ENCODE measurements around the gene PIR. TPM values are rescaled to one million over a fixed set of nuclear protein-coding genes. Genes with fewer than 3 reads are reported as not detected.

The PIR gene
- total RNA-seq, 4 donors from 2014 or later = 32.9 to 70.2 (median 48.8) TPM

DNA sequence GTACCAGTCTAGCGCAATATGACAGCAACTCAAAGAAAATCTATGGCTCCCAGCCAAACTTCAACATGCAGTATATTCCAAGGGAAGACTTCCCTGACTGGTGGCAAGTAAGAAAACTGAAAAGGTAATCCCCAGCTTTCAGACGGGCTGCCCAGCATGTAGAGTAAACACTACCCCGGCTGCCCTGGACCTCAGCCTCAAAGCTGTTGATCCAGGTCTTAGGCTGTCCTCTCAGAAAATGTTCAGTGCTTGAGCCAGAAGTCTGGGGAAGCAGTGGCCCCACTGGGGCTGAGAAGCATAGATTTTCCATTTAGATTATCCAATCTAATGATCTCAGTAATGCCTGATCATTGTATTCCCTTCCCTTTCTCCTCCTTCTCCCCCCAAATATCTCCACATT is 29.3 kb upstream of the PIR start:
- Histone ChIP-seq H3K27ac (no peak overlapping the region), H3K9me3 (no peaks in the 10 kb centered on the region), H3K4me1 (peaks cover 0 to 17% of the 10 kb centered on the region in 2 donors), H3K27me3 (no peaks in the 10 kb centered on the region), H3K36me3 (no peaks in the 10 kb centered on the region), H3K4me3 (replicated peaks in 1 of 3) (no peak overlapping the region)
- 31 to 67% methylated on average over 2 to 3 of the region's 3 CpGs for WGBS, 2 donors
- peak; percentile 8 to 19 for DNase-seq
- no peak for TF ChIP-seq POLR2A (IDR thresholded peaks at IDR 0.05)
- TF ChIP-seq, protein P1, sequence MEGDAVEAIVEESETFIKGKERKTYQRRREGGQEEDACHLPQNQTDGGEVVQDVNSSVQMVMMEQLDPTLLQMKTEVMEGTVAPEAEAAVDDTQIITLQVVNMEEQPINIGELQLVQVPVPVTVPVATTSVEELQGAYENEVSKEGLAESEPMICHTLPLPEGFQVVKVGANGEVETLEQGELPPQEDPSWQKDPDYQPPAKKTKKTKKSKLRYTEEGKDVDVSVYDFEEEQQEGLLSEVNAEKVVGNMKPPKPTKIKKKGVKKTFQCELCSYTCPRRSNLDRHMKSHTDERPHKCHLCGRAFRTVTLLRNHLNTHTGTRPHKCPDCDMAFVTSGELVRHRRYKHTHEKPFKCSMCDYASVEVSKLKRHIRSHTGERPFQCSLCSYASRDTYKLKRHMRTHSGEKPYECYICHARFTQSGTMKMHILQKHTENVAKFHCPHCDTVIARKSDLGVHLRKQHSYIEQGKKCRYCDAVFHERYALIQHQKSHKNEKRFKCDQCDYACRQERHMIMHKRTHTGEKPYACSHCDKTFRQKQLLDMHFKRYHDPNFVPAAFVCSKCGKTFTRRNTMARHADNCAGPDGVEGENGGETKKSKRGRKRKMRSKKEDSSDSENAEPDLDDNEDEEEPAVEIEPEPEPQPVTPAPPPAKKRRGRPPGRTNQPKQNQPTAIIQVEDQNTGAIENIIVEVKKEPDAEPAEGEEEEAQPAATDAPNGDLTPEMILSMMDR (IDR thresholded peaks at IDR 0.05) = no peak
- intact Hi-C loops (cut with DNase I) = no loop called here

DNA sequence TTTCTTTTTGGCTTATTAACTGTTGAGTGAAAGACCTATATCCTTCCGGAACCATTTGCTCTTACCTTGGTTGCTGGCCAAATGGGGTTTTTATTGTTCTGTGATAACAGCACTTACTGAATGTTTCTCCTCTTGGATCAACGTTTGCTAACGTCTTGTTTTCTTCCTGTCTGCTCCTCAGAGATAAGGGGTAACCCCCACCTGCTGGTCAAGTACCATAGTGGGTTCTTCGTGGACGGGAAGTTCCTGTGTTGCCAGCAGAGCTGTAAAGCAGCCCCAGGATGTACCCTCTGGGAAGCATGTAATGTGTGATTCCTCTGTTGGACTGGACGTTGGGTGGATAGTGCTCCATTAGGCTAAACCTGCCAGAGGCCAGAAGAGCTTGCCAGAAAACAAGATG is 22.8 kb upstream of the PIR start:
- H3K36me3 ChIP-seq = no peaks in the 10 kb centered on the region
- DNase-seq = no peak
- 30 to 42% methylated on average over 5 to 6 of the region's 6 CpGs for WGBS, 2 donors
- intact Hi-C loops (cut with DNase I) = no loop called here
- no peaks in the 10 kb centered on the region for H3K27me3 ChIP-seq
- no peaks in the 10 kb centered on the region for H3K4me1 ChIP-seq
- H3K27ac ChIP-seq = no peak overlapping the region
- H3K4me3 ChIP-seq (replicated peaks in 1 of 3) = no peak overlapping the region
- TF ChIP-seq POLR2A (IDR thresholded peaks at IDR 0.05) = no peak
- TF ChIP-seq, protein P1 (IDR thresholded peaks at IDR 0.05) = no peak
- no peaks in the 10 kb centered on the region for H3K9me3 ChIP-seq

DNA sequence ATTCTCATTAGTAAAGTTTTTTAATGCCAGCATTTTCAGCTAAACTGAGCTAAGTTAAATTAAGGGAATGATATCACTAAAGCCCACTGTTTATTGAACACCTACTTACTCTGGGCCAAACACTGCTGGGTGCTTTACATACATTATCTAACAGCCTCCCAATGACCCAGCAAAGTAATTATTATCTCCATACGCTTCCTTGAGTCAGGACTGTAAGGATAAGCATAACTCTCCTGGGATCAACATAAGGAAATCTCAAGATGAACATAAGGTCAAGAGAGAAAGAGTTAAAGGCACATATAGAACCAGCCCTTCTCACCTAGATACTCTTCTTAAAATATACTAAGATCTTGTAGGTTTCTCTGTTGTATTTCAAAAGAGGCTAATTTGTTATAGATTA is 21.1 kb upstream of the PIR start:
- 80 to 100% methylated on average over 1 of the region's 1 CpG for WGBS, 2 donors
- no peak for DNase-seq
- H3K9me3 ChIP-seq = no peaks in the 10 kb centered on the region
- no peaks in the 10 kb centered on the region for H3K4me1 ChIP-seq
- intact Hi-C loops (cut with DNase I) = no loop called here
- H3K27ac ChIP-seq = no peak overlapping the region
- no peaks in the 10 kb centered on the region for H3K36me3 ChIP-seq
- H3K4me3 ChIP-seq (replicated peaks in 1 of 3) = no peak overlapping the region
- H3K27me3 ChIP-seq = no peaks in the 10 kb centered on the region
- TF ChIP-seq, protein P1 (IDR thresholded peaks at IDR 0.05) = no peak
- TF ChIP-seq POLR2A (IDR thresholded peaks at IDR 0.05) = no peak

DNA sequence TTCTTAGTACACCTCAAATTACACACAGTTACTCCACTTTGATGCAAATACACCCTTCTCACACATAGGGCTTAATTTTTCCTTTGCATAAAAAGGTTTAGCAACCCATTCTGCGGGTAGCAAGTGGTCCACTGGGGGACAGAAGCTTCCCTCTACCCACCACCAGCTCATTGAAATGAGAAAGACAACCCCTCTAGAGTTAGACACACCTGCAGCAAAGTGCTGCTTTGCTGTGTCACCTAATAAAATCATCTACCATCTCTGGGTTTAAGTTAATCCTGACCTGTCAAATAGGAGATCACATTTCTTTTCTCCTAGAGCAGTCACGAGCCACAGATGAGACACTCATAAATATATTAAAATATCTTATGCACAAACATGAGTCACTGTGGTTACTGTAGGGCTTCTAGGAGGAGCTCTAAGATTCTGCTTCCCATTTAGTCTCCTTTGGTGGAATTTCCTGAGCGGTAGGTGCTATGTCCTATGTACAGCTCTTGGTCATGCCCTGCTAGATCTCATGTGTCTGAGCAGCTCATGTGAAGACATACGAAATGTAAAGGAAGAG is 19.4 kb upstream of the PIR start:
- H3K27ac ChIP-seq = no peak overlapping the region
- 93 to 100% methylated on average over 4 of the region's 4 CpGs for WGBS, 2 donors
- H3K36me3 ChIP-seq = no peaks in the 10 kb centered on the region
- H3K4me3 ChIP-seq (replicated peaks in 1 of 3) = no peak overlapping the region
- TF ChIP-seq, protein P1 (IDR thresholded peaks at IDR 0.05) = no peak
- TF ChIP-seq POLR2A (IDR thresholded peaks at IDR 0.05) = no peak
- H3K9me3 ChIP-seq = no peaks in the 10 kb centered on the region
- intact Hi-C loops (cut with DNase I) = no loop called here
- H3K27me3 ChIP-seq = no peaks in the 10 kb centered on the region
- no peaks in the 10 kb centered on the region for H3K4me1 ChIP-seq
- no peak for DNase-seq

DNA sequence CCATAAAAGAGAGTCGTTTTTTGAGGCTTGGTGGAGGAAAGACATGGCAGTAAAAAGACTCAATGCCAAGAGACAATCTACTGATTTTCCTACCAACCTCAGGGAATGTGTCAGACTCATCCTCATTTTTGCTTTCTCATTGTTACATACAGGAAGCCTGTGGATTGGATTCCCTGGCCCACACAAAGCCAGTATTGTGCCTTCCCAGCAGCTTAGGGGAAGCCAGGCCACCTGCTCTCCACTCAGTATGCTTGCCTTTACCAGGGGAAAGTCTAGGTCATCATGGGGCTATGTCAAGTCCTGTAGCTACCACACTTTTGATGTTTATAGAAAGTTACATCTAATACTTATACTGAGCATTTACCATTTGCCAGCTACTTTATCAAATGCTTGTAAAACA is 18.4 kb upstream of the PIR start:
- no peaks in the 10 kb centered on the region for H3K36me3 ChIP-seq
- WGBS, 2 donors = 61 to 64% methylated on average over 1 of the region's 1 CpG
- intact Hi-C loops (cut with DNase I) = no loop called here
- no peak for TF ChIP-seq POLR2A (IDR thresholded peaks at IDR 0.05)
- TF ChIP-seq, protein P1 (IDR thresholded peaks at IDR 0.05) = no peak
- H3K27me3 ChIP-seq = no peaks in the 10 kb centered on the region
- no peaks in the 10 kb centered on the region for H3K4me1 ChIP-seq
- no peak overlapping the region for H3K4me3 ChIP-seq (replicated peaks in 1 of 3)
- no peak for DNase-seq
- no peaks in the 10 kb centered on the region for H3K9me3 ChIP-seq
- H3K27ac ChIP-seq = no peak overlapping the region
